Measurements from ENCODE around the gene CCDC71. TPM values are rescaled to one million over a fixed set of nuclear protein-coding genes. Genes with fewer than 3 reads are reported as not detected.

The CCDC71 gene
- total RNA-seq, 1 donor from 2014 or later = 22.1 TPM

GRCh38 chr3:49199239-49199899 is 33.2 kb upstream of the CCDC71 start:
- Mint-ChIP-seq H3K36me3 (ENCODE audit: unreplicated experiment) (peaks cover 6% of the 10 kb centered on the region), H3K4me1 (ENCODE audit: low read depth, unreplicated experiment) (no peaks in the 10 kb centered on the region), H3K9me3 (ENCODE audit: unreplicated experiment) (no peaks in the 10 kb centered on the region), H3K27ac (ENCODE audit: unreplicated experiment) (no peak overlapping the region), H3K27me3 (ENCODE audit: unreplicated experiment) (peaks cover 3% of the 10 kb centered on the region), H3K4me3 (ENCODE audit: unreplicated experiment) (no peak overlapping the region)
- TF ChIP-seq, protein P1, sequence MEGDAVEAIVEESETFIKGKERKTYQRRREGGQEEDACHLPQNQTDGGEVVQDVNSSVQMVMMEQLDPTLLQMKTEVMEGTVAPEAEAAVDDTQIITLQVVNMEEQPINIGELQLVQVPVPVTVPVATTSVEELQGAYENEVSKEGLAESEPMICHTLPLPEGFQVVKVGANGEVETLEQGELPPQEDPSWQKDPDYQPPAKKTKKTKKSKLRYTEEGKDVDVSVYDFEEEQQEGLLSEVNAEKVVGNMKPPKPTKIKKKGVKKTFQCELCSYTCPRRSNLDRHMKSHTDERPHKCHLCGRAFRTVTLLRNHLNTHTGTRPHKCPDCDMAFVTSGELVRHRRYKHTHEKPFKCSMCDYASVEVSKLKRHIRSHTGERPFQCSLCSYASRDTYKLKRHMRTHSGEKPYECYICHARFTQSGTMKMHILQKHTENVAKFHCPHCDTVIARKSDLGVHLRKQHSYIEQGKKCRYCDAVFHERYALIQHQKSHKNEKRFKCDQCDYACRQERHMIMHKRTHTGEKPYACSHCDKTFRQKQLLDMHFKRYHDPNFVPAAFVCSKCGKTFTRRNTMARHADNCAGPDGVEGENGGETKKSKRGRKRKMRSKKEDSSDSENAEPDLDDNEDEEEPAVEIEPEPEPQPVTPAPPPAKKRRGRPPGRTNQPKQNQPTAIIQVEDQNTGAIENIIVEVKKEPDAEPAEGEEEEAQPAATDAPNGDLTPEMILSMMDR (IDR thresholded peaks at IDR 0.05; ENCODE audit: partially characterized antibody, unreplicated experiment) = no peak
- peak; percentile 25 for DNase-seq

DNA sequence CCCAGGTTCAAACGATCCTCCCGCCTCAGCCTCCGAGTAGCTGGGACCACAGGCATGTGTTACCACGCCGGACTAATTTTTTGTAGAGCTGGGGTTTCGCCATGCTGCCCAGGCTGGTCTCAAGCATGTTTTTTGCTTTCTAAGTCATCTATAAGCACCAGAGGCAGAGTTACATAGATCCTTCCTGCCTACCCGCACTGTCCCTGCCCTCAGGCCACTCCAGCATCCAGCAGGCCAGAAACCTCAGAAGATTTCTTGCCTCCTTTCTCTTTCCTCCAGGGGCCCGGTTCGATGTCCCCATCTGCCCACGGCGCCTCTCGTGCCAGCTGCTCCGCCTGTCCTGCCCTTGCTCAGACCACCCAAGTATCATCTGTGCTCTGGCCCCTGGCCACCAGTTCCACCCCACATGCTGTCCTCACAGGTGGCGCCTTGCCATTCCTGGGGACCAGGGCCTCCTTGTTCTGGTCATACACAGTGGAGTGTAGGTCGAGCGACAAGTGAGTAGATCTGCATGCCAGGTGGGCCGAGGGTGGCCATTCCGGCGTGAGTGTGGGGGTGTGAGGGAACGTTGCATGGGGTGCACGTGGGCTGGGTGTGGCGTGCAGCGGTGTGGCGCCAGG is 32.6 kb upstream of the CCDC71 start:
- Mint-ChIP-seq H3K4me1 (ENCODE audit: low read depth, unreplicated experiment) (no peaks in the 10 kb centered on the region), H3K27ac (ENCODE audit: unreplicated experiment) (no peak overlapping the region), H3K27me3 (ENCODE audit: unreplicated experiment) (peaks cover 3% of the 10 kb centered on the region), H3K36me3 (ENCODE audit: unreplicated experiment) (peaks cover 6% of the 10 kb centered on the region), H3K9me3 (ENCODE audit: unreplicated experiment) (no peaks in the 10 kb centered on the region), H3K4me3 (ENCODE audit: unreplicated experiment) (no peak overlapping the region)
- TF ChIP-seq, protein P1 (IDR thresholded peaks at IDR 0.05; ENCODE audit: partially characterized antibody, unreplicated experiment) = no peak
- no peak for DNase-seq

- no peak for DNase-seq
- Mint-ChIP-seq H3K27me3 (ENCODE audit: unreplicated experiment) (peaks cover 3% of the 10 kb centered on the region), H3K4me3 (ENCODE audit: unreplicated experiment) (no peak overlapping the region), H3K9me3 (ENCODE audit: unreplicated experiment) (no peaks in the 10 kb centered on the region), H3K27ac (ENCODE audit: unreplicated experiment) (no peak overlapping the region), H3K4me1 (ENCODE audit: low read depth, unreplicated experiment) (no peaks in the 10 kb centered on the region), H3K36me3 (ENCODE audit: unreplicated experiment) (peaks cover 6% of the 10 kb centered on the region)
- TF ChIP-seq, protein P1 (IDR thresholded peaks at IDR 0.05; ENCODE audit: partially characterized antibody, unreplicated experiment) = no peak
These were observed 32.0 kb upstream of the CCDC71 start for GRCh38 chr3:49198161-49198560.

DNA sequence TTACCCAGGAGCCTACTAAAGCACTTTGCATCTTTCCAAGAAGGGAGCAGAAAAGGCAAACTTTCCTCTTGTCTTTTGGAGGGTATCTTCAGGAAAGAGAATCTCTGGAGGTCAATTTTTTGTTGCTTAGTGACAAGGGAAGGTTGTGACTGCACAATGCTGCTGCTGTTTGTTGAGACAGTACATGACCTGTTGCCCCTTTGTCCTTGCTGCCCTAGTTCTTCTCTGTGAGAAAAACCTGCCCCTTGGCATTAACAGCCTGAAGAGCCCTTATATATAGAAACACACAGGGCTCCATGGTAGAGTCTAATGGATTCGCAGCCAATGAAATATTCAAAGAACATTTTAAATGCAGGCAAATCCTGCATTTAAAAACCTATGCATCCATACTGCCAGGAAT is 25.6 kb upstream of the CCDC71 start:
- H3K27ac Mint-ChIP-seq (ENCODE audit: unreplicated experiment) = no peak overlapping the region
- no peaks in the 10 kb centered on the region for H3K27me3 Mint-ChIP-seq (ENCODE audit: unreplicated experiment)
- H3K4me3 Mint-ChIP-seq (ENCODE audit: unreplicated experiment) = no peak overlapping the region
- H3K9me3 Mint-ChIP-seq (ENCODE audit: unreplicated experiment) = no peaks in the 10 kb centered on the region
- DNase-seq = no peak
- no peaks in the 10 kb centered on the region for H3K36me3 Mint-ChIP-seq (ENCODE audit: unreplicated experiment)
- TF ChIP-seq, protein P1 (IDR thresholded peaks at IDR 0.05; ENCODE audit: partially characterized antibody, unreplicated experiment) = no peak
- no peaks in the 10 kb centered on the region for H3K4me1 Mint-ChIP-seq (ENCODE audit: low read depth, unreplicated experiment)

DNA sequence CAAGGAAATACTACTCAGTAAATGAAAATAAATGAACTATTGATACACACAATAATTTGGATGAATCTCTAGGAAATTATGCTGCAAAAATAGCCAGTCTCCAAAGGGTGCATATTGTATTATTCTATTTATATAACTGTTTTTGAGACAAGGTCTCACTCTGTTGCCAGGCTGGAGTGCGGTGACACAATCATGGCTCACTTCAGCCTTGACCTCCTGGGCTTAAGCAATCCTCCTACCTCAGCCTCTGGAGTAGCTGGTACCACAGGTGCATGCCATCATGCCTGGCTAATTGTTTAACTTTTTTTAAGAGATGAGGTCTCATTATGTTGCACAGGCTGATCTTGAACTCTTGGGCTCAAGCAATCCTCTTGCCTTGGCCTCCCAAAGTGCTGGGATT is 17.7 kb upstream of the CCDC71 start:
- TF ChIP-seq, protein P1 (IDR thresholded peaks at IDR 0.05; ENCODE audit: partially characterized antibody, unreplicated experiment) = no peak
- Mint-ChIP-seq H3K4me3 (ENCODE audit: unreplicated experiment) (no peak overlapping the region), H3K27ac (ENCODE audit: unreplicated experiment) (no peak overlapping the region), H3K36me3 (ENCODE audit: unreplicated experiment) (no peaks in the 10 kb centered on the region), H3K27me3 (ENCODE audit: unreplicated experiment) (no peaks in the 10 kb centered on the region), H3K9me3 (ENCODE audit: unreplicated experiment) (peaks cover 5% of the 10 kb centered on the region), H3K4me1 (ENCODE audit: low read depth, unreplicated experiment) (peaks cover 6% of the 10 kb centered on the region)
- no peak for DNase-seq

All from glutamatergic neuron (in vitro differentiated cells).